ENCODE measurements around the gene INTS13. TPM values are rescaled to one million over a fixed set of nuclear protein-coding genes. Genes with fewer than 3 reads are reported as not detected.
A peak's percentile ranks its signal among the peaks of the same experiment; 100 is the strongest.

Gene INTS13
- total and polyA plus RNA-seq, 8 donors, result 16.9 to 29.6 (median 21.1) TPM

DNA sequence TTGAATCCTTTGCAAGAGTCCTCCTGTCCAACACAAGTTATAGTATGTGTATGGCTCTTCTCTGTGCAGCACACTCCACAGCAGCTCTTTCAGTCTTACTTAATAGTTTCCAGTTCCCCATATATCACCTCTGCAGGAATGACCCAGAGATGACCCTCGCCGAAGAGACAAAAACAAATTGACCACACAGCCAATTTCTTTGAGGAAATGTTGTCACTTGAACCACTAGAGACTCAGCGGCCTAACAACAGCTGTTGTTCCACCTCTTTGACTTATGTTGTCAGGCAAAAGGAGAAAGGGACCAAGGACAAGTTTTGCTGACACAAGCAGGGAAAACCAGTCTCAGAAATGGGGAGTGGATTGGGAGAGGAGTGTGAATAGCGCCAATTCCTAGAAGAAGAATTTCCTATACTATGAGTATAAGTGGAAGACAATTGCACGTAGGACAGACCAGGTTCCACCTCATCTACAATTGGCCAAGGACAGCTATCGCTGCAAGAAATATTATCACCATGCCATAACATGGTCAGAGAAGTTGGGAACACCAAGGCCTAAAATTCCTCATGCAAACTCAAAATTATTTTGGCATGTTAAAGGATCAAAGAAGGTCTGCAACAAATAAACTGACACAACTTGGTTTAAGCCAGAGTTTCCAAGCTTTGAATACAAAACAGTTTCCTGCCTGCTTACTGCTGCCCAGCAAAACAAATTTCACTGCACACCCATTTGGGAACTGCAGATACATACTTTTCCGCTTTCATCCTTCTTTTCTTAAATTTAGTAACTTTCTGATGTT is 63.1 kb downstream of the INTS13 start:
- intact Hi-C loops (cut with DNase I; ENCODE audit: low total_unique reads), result no loop called here
- no peaks in the 10 kb centered on the region for H3K36me3 ChIP-seq
- no peak overlapping the region for H3K27ac ChIP-seq
- H3K9me3 ChIP-seq, result no peaks in the 10 kb centered on the region
- no peaks in the 10 kb centered on the region for H3K27me3 ChIP-seq
- H3K4me3 ChIP-seq, result no peak overlapping the region
- TF ChIP-seq POLR2A (IDR thresholded peaks at IDR 0.05) (no peak), EP300 (IDR thresholded peaks at IDR 0.05) (no peak), CTCF (IDR thresholded peaks at IDR 0.05) (no peak), POLR2AphosphoS5 (IDR thresholded peaks at IDR 0.05) (no peak)
- H3K4me1 ChIP-seq, result peaks cover 15 to 32% (median 26%) of the 10 kb centered on the region in 4 donors
- DNase-seq, result peak in 1 of 2 donors; percentile 37
- WGBS, 5 donors, result 80 to 88% (median 81%) methylated on average over 7 of the region's 7 CpGs

GRCh38 chr12:26872625-26873024 is 65.2 kb downstream of the INTS13 start:
- 46 to 67% (median 56%) methylated on average over 1 of the region's 1 CpG for WGBS, 5 donors
- Histone ChIP-seq H3K4me3 (no peak overlapping the region), H3K9me3 (no peaks in the 10 kb centered on the region), H3K27me3 (no peaks in the 10 kb centered on the region), H3K4me1 (peaks cover 11 to 17% (median 15%) of the 10 kb centered on the region in 4 donors), H3K27ac (no peak overlapping the region), H3K36me3 (no peaks in the 10 kb centered on the region)
- no peak for TF ChIP-seq CTCF (IDR thresholded peaks at IDR 0.05)
- TF ChIP-seq EP300 (IDR thresholded peaks at IDR 0.05), result no peak
- TF ChIP-seq POLR2A (IDR thresholded peaks at IDR 0.05), result no peak
- no peak for TF ChIP-seq POLR2AphosphoS5 (IDR thresholded peaks at IDR 0.05)
- DNase-seq, result no peak
- intact Hi-C loops (cut with DNase I; ENCODE audit: low total_unique reads), result no loop called here

- TF ChIP-seq CTCF (IDR thresholded peaks at IDR 0.05) (no peak), POLR2AphosphoS5 (IDR thresholded peaks at IDR 0.05) (no peak), POLR2A (IDR thresholded peaks at IDR 0.05) (no peak), EP300 (IDR thresholded peaks at IDR 0.05) (no peak)
- H3K4me3 ChIP-seq, result no peak overlapping the region
- DNase-seq, result no peak
- H3K27me3 ChIP-seq, result no peaks in the 10 kb centered on the region
- no peaks in the 10 kb centered on the region for H3K36me3 ChIP-seq
- no peaks in the 10 kb centered on the region for H3K9me3 ChIP-seq
- whole genome bisulfite sequencing, 5 donors, result 70 to 81% (median 74%) methylated on average over 2 of the region's 2 CpGs
- intact Hi-C loops (cut with DNase I; ENCODE audit: low total_unique reads), result no loop called here
- peaks cover 11 to 17% (median 15%) of the 10 kb centered on the region in 4 donors for H3K4me1 ChIP-seq
- H3K27ac ChIP-seq, result no peak overlapping the region
Observed at GRCh38 chr12:26871985-26872384, 65.8 kb downstream of the INTS13 start.

DNA sequence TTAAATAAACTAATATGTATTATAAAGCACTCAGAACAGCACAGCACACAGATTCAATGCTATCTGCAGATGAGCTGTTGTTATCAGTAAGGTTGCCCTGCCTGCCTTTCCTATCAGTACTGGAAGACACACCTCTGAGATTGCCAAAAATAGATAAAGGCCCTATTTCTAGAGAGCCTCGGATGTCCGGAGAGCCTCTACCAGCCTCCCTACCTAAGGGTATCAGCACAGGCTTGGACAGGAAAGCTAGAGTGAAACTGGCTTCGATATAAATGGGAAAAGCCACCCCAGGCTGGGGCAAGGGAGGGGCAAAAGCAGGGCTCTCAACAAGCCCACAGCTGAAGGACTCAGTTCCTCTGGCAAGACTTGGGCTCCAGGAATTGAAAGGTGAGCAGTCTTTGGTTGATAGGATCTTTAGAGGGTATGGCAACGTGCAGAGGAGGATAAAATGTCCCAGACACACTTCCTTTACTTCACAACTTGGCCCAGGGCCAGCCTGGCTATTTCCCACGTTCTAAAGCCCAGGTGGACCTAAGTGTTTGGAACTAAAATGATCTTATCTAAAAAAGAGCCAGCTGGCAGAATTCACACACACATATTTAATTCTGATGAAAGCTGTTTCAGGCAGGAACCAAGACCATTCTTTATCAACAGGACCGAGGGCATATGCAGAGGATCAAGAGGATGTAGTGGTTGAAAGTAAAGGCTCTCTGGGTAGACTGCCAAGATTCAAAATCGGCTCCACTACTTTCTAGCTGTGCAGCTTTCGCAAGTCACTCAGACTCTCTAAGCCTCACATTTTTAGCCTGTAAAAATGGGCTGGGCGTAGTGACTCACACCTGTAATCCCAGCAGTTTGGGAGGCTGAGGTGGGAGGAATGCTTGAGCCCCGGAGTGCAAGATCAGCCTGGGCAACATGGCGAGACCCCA is 67.0 kb downstream of the INTS13 start:
- Histone ChIP-seq H3K27ac (peak overlapping the region; percentile 32 to 71 (median 64)), H3K9me3 (no peaks in the 10 kb centered on the region), H3K27me3 (no peaks in the 10 kb centered on the region), H3K4me1 (peaks cover 11 to 17% (median 15%) of the 10 kb centered on the region in 4 donors), H3K36me3 (no peaks in the 10 kb centered on the region), H3K4me3 (no peak overlapping the region)
- 19 to 28% (median 26%) methylated on average over 11 of the region's 11 CpGs for WGBS, 5 donors
- no peak for TF ChIP-seq POLR2A (IDR thresholded peaks at IDR 0.05)
- no peak for TF ChIP-seq POLR2AphosphoS5 (IDR thresholded peaks at IDR 0.05)
- no peak for TF ChIP-seq EP300 (IDR thresholded peaks at IDR 0.05)
- no peak for TF ChIP-seq CTCF (IDR thresholded peaks at IDR 0.05)
- peak; percentile 77 to 86 for DNase-seq
- intact Hi-C loops (cut with DNase I; ENCODE audit: low total_unique reads), result no loop called here
